ENCODE results near the gene PHEX. TPM values are rescaled to one million over a fixed set of nuclear protein-coding genes. Genes with fewer than 3 reads are reported as not detected.

PHEX gene
- total RNA-seq, 4 donors from 2014 or later = 1.5 to 4.3 (median 2.3) TPM

GRCh38 chrX:22237479-22237878, 205.4 kb downstream of the PHEX start:
- no peak overlapping the region for H3K27ac ChIP-seq
- intact Hi-C loops (cut with DNase I; ENCODE audit: low total_unique reads) = no loop called here
- no peak for DNase-seq
- no peaks in the 10 kb centered on the region for H3K36me3 ChIP-seq
- H3K27me3 ChIP-seq = no peaks in the 10 kb centered on the region
- H3K4me3 ChIP-seq = no peak overlapping the region
- TF ChIP-seq POLR2A (IDR thresholded peaks at IDR 0.05) = no peak
- no peaks in the 10 kb centered on the region for H3K9me3 ChIP-seq
- no peaks in the 10 kb centered on the region for H3K4me1 ChIP-seq

GRCh38 chrX:22246620-22247019, 214.5 kb downstream of the PHEX start:
- no peak for DNase-seq
- no peak overlapping the region for H3K27ac ChIP-seq
- no peak for TF ChIP-seq CTCF (IDR thresholded peaks at IDR 0.05)
- no peak for TF ChIP-seq POLR2A (IDR thresholded peaks at IDR 0.05)
- no peaks in the 10 kb centered on the region for H3K4me1 ChIP-seq
- no peak overlapping the region for H3K4me3 ChIP-seq
- intact Hi-C loops (cut with DNase I; ENCODE audit: low total_unique reads) = no loop called here
- H3K9me3 ChIP-seq = no peaks in the 10 kb centered on the region
- no peaks in the 10 kb centered on the region for H3K27me3 ChIP-seq
- H3K36me3 ChIP-seq = no peaks in the 10 kb centered on the region

- TF ChIP-seq CTCF (IDR thresholded peaks at IDR 0.05) = no peak
- no peak for TF ChIP-seq POLR2A (IDR thresholded peaks at IDR 0.05)
- H3K27ac ChIP-seq = no peak overlapping the region
- H3K4me1 ChIP-seq = no peaks in the 10 kb centered on the region
- intact Hi-C loops (cut with DNase I; ENCODE audit: low total_unique reads) = no loop called here
- no peaks in the 10 kb centered on the region for H3K36me3 ChIP-seq
- no peaks in the 10 kb centered on the region for H3K9me3 ChIP-seq
- no peak overlapping the region for H3K4me3 ChIP-seq
- no peak for DNase-seq
- no peaks in the 10 kb centered on the region for H3K27me3 ChIP-seq
Measured at GRCh38 chrX:22247169-22247568, 215.0 kb downstream of the PHEX start.

GRCh38 chrX:22248401-22248800, 216.3 kb downstream of the PHEX start:
- Histone ChIP-seq H3K4me1 (no peaks in the 10 kb centered on the region), H3K27ac (no peak overlapping the region), H3K9me3 (no peaks in the 10 kb centered on the region), H3K4me3 (no peak overlapping the region), H3K27me3 (no peaks in the 10 kb centered on the region), H3K36me3 (no peaks in the 10 kb centered on the region)
- intact Hi-C loops (cut with DNase I; ENCODE audit: low total_unique reads) = no loop called here
- no peak for TF ChIP-seq CTCF (IDR thresholded peaks at IDR 0.05)
- no peak for TF ChIP-seq POLR2A (IDR thresholded peaks at IDR 0.05)
- DNase-seq = no peak

GRCh38 chrX:22249371-22249770, 217.2 kb downstream of the PHEX start:
- DNase-seq = no peak
- no peak for TF ChIP-seq CTCF (IDR thresholded peaks at IDR 0.05)
- TF ChIP-seq POLR2A (IDR thresholded peaks at IDR 0.05) = no peak
- Histone ChIP-seq H3K27me3 (no peaks in the 10 kb centered on the region), H3K4me1 (no peaks in the 10 kb centered on the region), H3K27ac (no peak overlapping the region), H3K9me3 (no peaks in the 10 kb centered on the region), H3K4me3 (no peak overlapping the region), H3K36me3 (no peaks in the 10 kb centered on the region)
- intact Hi-C loops (cut with DNase I; ENCODE audit: low total_unique reads) = no loop called here

- TF ChIP-seq CTCF (IDR thresholded peaks at IDR 0.05) (no peak), POLR2A (IDR thresholded peaks at IDR 0.05) (no peak)
- no peaks in the 10 kb centered on the region for H3K27me3 ChIP-seq
- H3K9me3 ChIP-seq = no peaks in the 10 kb centered on the region
- no peak overlapping the region for H3K27ac ChIP-seq
- H3K36me3 ChIP-seq = no peaks in the 10 kb centered on the region
- H3K4me1 ChIP-seq = no peaks in the 10 kb centered on the region
- DNase-seq = no peak
- intact Hi-C loops (cut with DNase I; ENCODE audit: low total_unique reads) = no loop called here
- no peak overlapping the region for H3K4me3 ChIP-seq
Measured at GRCh38 chrX:22268706-22269105, 236.6 kb downstream of the PHEX start.
